HFFc6 (cell line): ENCODE data around the gene ZDHHC13. TPM values are rescaled to one million over a fixed set of nuclear protein-coding genes. Genes with fewer than 3 reads are reported as not detected.
A peak's percentile ranks its signal among the peaks of the same experiment; 100 is the strongest.

Experiments
- DNase-seq: peaks from one replicate; pipeline ENCODE4 v3.0.0-alpha.2; 2018
- H3K27ac Mint-ChIP-seq: 2 replicates; pipeline ENCODE4 v1.8.0; 2020; ENCODE audit warnings: mild to moderate bottlenecking, mixed read lengths
- H3K27me3 Mint-ChIP-seq: 2 replicates; pipeline ENCODE4 v1.8.0; 2021; ENCODE audit warnings: mild to moderate bottlenecking, moderate library complexity, mixed read lengths; ENCODE audit not compliant: insufficient read depth
- H3K36me3 Mint-ChIP-seq: 2 replicates; pipeline ENCODE4 v1.8.0; 2021; ENCODE audit warnings: low read depth, mixed read lengths
- H3K4me1 Mint-ChIP-seq: 2 replicates; pipeline ENCODE4 v1.8.0; 2020; ENCODE audit warnings: low read depth, mixed read lengths
- H3K4me3 Mint-ChIP-seq: 2 replicates; pipeline ENCODE4 v1.8.0; 2020; ENCODE audit warnings: mild to moderate bottlenecking, moderate library complexity, mixed read lengths
- H3K9me3 Mint-ChIP-seq: 2 replicates; pipeline ENCODE4 v1.8.0; 2020; ENCODE audit warnings: mild to moderate bottlenecking, mixed read lengths
- CTCF ChIP-seq: fragments of 200-600 bp; sonication (generic); IDR thresholded peaks from 2 replicates; pipeline ENCODE4 v1.5.0; 2021; ENCODE audit warnings: antibody characterized with exemption, mild to moderate bottlenecking
- total RNA-seq, 6 experiments: library from RNA; stranded (reverse); fragmentation: NEBNext Ultra II Directional; extraction: Animal tissue kit (Norgen Biotek cat#: 25700); gene quantifications; 2 replicates in 1 of 6; 3 replicates in 5 of 6; pipeline ENCODE4 v1.2.3, GENCODE V29; 2021

The ZDHHC13 gene
- total RNA-seq, 6 experiments from 2014 or later = 9.9 to 15.7 (median 11.2) TPM

- TF ChIP-seq CTCF = no peak
- no peak overlapping the region for H3K4me3 Mint-ChIP-seq
- no peak for DNase-seq
- no peak overlapping the region for H3K27ac Mint-ChIP-seq
- H3K36me3 Mint-ChIP-seq = no peaks in the 10 kb centered on the region
- peaks cover 58% of the 10 kb centered on the region for H3K4me1 Mint-ChIP-seq
- H3K9me3 Mint-ChIP-seq = no peaks in the 10 kb centered on the region
- peaks cover 21% of the 10 kb centered on the region; the same call in 1 of the 2 replicates for H3K27me3 Mint-ChIP-seq
Observed at GRCh38 chr11:19092342-19092741, 24.6 kb upstream of the ZDHHC13 start.

- H3K4me1 Mint-ChIP-seq = peaks cover 53% of the 10 kb centered on the region
Observed at GRCh38 chr11:19092850-19093249, 24.1 kb upstream of the ZDHHC13 start.

GRCh38 chr11:19093976-19094375, 23.0 kb upstream of the ZDHHC13 start:
- peaks cover 41% of the 10 kb centered on the region for H3K4me1 Mint-ChIP-seq
- TF ChIP-seq CTCF = no peak
- no peaks in the 10 kb centered on the region for H3K9me3 Mint-ChIP-seq
- H3K36me3 Mint-ChIP-seq = no peaks in the 10 kb centered on the region
- H3K4me3 Mint-ChIP-seq = no peak overlapping the region
- H3K27me3 Mint-ChIP-seq = peaks cover 32% of the 10 kb centered on the region
- DNase-seq = peak; percentile 39
- no peak overlapping the region for H3K27ac Mint-ChIP-seq

More at GRCh38 chr11:19092850-19093249, 24.1 kb upstream of the ZDHHC13 start:
- no peaks in the 10 kb centered on the region for H3K9me3 Mint-ChIP-seq
- no peak overlapping the region for H3K27ac Mint-ChIP-seq
- DNase-seq = no peak
- no peak overlapping the region for H3K4me3 Mint-ChIP-seq
- TF ChIP-seq CTCF = no peak
- H3K36me3 Mint-ChIP-seq = no peaks in the 10 kb centered on the region
- H3K27me3 Mint-ChIP-seq = peaks cover 25% of the 10 kb centered on the region

- Mint-ChIP-seq H3K9me3 (no peaks in the 10 kb centered on the region), H3K27ac (no peak overlapping the region), H3K4me1 (peaks cover 34% of the 10 kb centered on the region), H3K36me3 (no peaks in the 10 kb centered on the region), H3K4me3 (no peak overlapping the region), H3K27me3 (peaks cover 32% of the 10 kb centered on the region)
- no peak for TF ChIP-seq CTCF
- DNase-seq = no peak
Observed at GRCh38 chr11:19094859-19095258, 22.1 kb upstream of the ZDHHC13 start.

GRCh38 chr11:19099093-19099492, 17.9 kb upstream of the ZDHHC13 start:
- no peak for TF ChIP-seq CTCF
- no peak overlapping the region for H3K4me3 Mint-ChIP-seq
- peaks cover 59% of the 10 kb centered on the region for H3K27me3 Mint-ChIP-seq
- H3K4me1 Mint-ChIP-seq = peaks cover 10% of the 10 kb centered on the region
- no peak overlapping the region for H3K27ac Mint-ChIP-seq
- DNase-seq = no peak
- H3K9me3 Mint-ChIP-seq = peaks cover 10% of the 10 kb centered on the region; the same call in 1 of the 2 replicates
- peaks cover 11% of the 10 kb centered on the region for H3K36me3 Mint-ChIP-seq

- Mint-ChIP-seq H3K27me3 (peaks cover 59% of the 10 kb centered on the region), H3K27ac (no peak overlapping the region), H3K9me3 (peaks cover 10% of the 10 kb centered on the region; the same call in 1 of the 2 replicates), H3K4me3 (no peak overlapping the region), H3K36me3 (peaks cover 11% of the 10 kb centered on the region), H3K4me1 (peaks cover 8% of the 10 kb centered on the region)
- TF ChIP-seq CTCF = no peak
- DNase-seq = no peak
Observed at GRCh38 chr11:19100885-19101284, 16.1 kb upstream of the ZDHHC13 start.
